Pericardium fibroblast (primary cell): ENCODE measurements around the gene KRTAP19-5. TPM values are rescaled to one million over a fixed set of nuclear protein-coding genes. Genes with fewer than 3 reads are reported as not detected.

Experiments used
- total RNA-seq: library from RNA; depleted of rRNA; stranded (reverse); fragments of >200 nt; gene quantifications from 2 replicates; pipeline ENCODE4 v1.2.3, GENCODE V29; 2015

The KRTAP19-5 gene
- not detected in 2 replicates for total RNA-seq

GRCh38 chr21:30502041-30502440 lies at the start of gene KRTAP19-5:
TSS of gene KRTAP19-5 (minus strand) at chr21:30502141. CDS start at chr21:30502090, 51 bp downstream.

GRCh38 chr21:30541764-30542163 lies 39.8 kb upstream of the KRTAP19-5 start, which contains the start of gene KRTAP19-6:
TSS of gene KRTAP19-6 (minus strand) at chr21:30541864. CDS start at chr21:30541833, 31 bp downstream.

GRCh38 chr21:30497065-30497464 lies 4.9 kb downstream of the KRTAP19-5 start, which contains the start of gene KRTAP19-4:
TSS of gene KRTAP19-4 (minus strand) at chr21:30497165. CDS start at chr21:30497110, 55 bp downstream.

GRCh38 chr21:30491963-30492428 lies 9.9 kb downstream of the KRTAP19-5 start, which contains the start of gene KRTAP19-3:
TSS of gene KRTAP19-3 (minus strand) at chr21:30492013. CDS start at chr21:30491957, 56 bp downstream.

GRCh38 chr21:30487336-30487735 lies 14.6 kb downstream of the KRTAP19-5 start, which contains the start of gene KRTAP19-2:
TSS of gene KRTAP19-2 (minus strand) at chr21:30487436. CDS start at chr21:30487348, 88 bp downstream.

GRCh38 chr21:30480145-30480544 lies 21.8 kb downstream of the KRTAP19-5 start, which contains the start of gene KRTAP19-1:
TSS of gene KRTAP19-1 (minus strand) at chr21:30480367. CDS start at chr21:30480317, 50 bp downstream.

Other genes starting within 250 kb of the KRTAP19-5 start
- not detected in 2 replicates for gene KRTAP24-1, start 219.2 kb downstream of the KRTAP19-5 start, total RNA-seq
- gene KRTAP25-1, start 212.6 kb downstream of the KRTAP19-5 start, total RNA-seq, result not detected in 2 replicates
- not detected in 2 replicates for gene KRTAP26-1, start 181.8 kb downstream of the KRTAP19-5 start, total RNA-seq
- gene KRTAP27-1, start 164.4 kb downstream of the KRTAP19-5 start, total RNA-seq, result not detected in 2 replicates
- gene KRTAP23-1, start 153.5 kb downstream of the KRTAP19-5 start, total RNA-seq, result not detected in 2 replicates
- gene KRTAP13-2, start 129.9 kb downstream of the KRTAP19-5 start, total RNA-seq, result not detected in 2 replicates
- not detected in 2 replicates for gene KRTAP13-1, start 106.1 kb downstream of the KRTAP19-5 start, total RNA-seq
- not detected in 2 replicates for gene KRTAP13-3, start 76.2 kb downstream of the KRTAP19-5 start, total RNA-seq
- not detected in 2 replicates for gene KRTAP13-4, start 71.9 kb downstream of the KRTAP19-5 start, total RNA-seq
- gene KRTAP15-1, start 61.9 kb downstream of the KRTAP19-5 start, total RNA-seq, result not detected in 2 replicates
- gene KRTAP19-1, start 21.8 kb downstream of the KRTAP19-5 start, total RNA-seq, result not detected in 2 replicates
- not detected in 2 replicates for gene KRTAP19-2, start 14.7 kb downstream of the KRTAP19-5 start, total RNA-seq
- gene KRTAP19-3, start 10.1 kb downstream of the KRTAP19-5 start, total RNA-seq, result not detected in 2 replicates
- gene KRTAP19-4, start 5.0 kb downstream of the KRTAP19-5 start, total RNA-seq, result not detected in 2 replicates
- gene KRTAP19-6, start 39.7 kb upstream of the KRTAP19-5 start, total RNA-seq, result not detected in 2 replicates
- not detected in 2 replicates for gene KRTAP19-7, start 59.2 kb upstream of the KRTAP19-5 start, total RNA-seq
- gene KRTAP22-2, start 88.3 kb upstream of the KRTAP19-5 start, total RNA-seq, result not detected in 2 replicates
- gene KRTAP6-3, start 90.3 kb upstream of the KRTAP19-5 start, total RNA-seq, result not detected in 2 replicates
- not detected in 2 replicates for gene KRTAP6-2, start 96.8 kb upstream of the KRTAP19-5 start, total RNA-seq
- gene KRTAP22-1, start 98.9 kb upstream of the KRTAP19-5 start, total RNA-seq, result not detected in 2 replicates
- not detected in 2 replicates for gene KRTAP6-1, start 111.8 kb upstream of the KRTAP19-5 start, total RNA-seq
- gene KRTAP20-1, start 114.3 kb upstream of the KRTAP19-5 start, total RNA-seq, result not detected in 2 replicates
- gene KRTAP20-4, start 118.5 kb upstream of the KRTAP19-5 start, total RNA-seq, result not detected in 2 replicates
- not detected in 2 replicates for gene KRTAP20-2, start 133.1 kb upstream of the KRTAP19-5 start, total RNA-seq
- gene KRTAP20-3, start 140.7 kb upstream of the KRTAP19-5 start, total RNA-seq, result not detected in 2 replicates
- gene KRTAP21-3, start 216.6 kb upstream of the KRTAP19-5 start, total RNA-seq, result not detected in 2 replicates
- gene KRTAP21-2, start 245.1 kb upstream of the KRTAP19-5 start, total RNA-seq, result not detected in 2 replicates